Measurements from ENCODE around the gene CCDC85C. TPM values are rescaled to one million over a fixed set of nuclear protein-coding genes. Genes with fewer than 3 reads are reported as not detected.

The CCDC85C gene
- polyA plus RNA-seq, 1 of the 3 experiments (the other 2 are of a cell fraction): 9.6 TPM

DNA sequence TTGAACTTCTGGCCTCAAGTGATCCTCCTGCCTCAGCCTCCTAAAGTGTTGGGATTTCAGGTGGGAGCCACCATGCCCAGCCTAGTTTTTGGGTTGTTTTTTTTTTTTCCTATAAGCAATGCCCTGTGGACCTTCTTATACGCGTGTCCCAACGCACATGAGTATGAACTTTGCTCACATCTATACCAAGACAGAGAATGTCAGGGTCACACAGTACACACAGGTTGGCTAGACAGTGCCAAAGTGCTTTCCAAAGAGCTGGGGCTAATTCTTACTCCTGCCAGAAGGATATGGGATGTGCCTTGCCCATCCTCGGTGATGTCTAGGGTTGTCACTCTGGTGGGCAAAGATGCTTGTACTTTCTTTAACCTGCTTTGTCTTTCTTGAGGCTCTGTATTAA lies 7.6 kb upstream of the CCDC85C start:
- Histone ChIP-seq H3F3A (replicated peaks; ENCODE audit: insufficient read depth) (no peaks in the 10 kb centered on the region), H3K9me2 (no peaks in the 10 kb centered on the region), H3K4me1 (ENCODE audit: control insufficient read depth in 1 of 2, insufficient read depth in 2 of 2, low read depth in 1 of 2, low read length in 1 of 2) (peaks cover 7 to 8% of the 10 kb centered on the region in 2 experiments; a peak in 2 of 4 replicates), H3K9me3 (no peaks in the 10 kb centered on the region), H3K36me3 (replicated peaks in 1 of 2; ENCODE audit: control insufficient read depth in 1 of 2, insufficient read depth in 2 of 2, low read length in 1 of 2) (no peaks in the 10 kb centered on the region), H3K4me3 (ENCODE audit: low read depth in 2 of 2, low read length in 1 of 2) (no peak overlapping the region), H2AFZ (ENCODE audit: low read depth) (no peak overlapping the region), H3K79me2 (ENCODE audit: insufficient read depth) (no peaks in the 10 kb centered on the region), H3K27me3 (ENCODE audit: insufficient read depth) (no peaks in the 10 kb centered on the region), H3K4me2 (no peak overlapping the region), H3K27ac (ENCODE audit: low read depth in 2 of 2, low read length in 1 of 2) (no peak overlapping the region), H4K20me1 (ENCODE audit: insufficient read depth) (no peaks in the 10 kb centered on the region), H3K9ac (no peak overlapping the region)
- POLR2A ChIA-PET: no interaction called here
- DNase-seq: no peak
- WGBS (ENCODE audit: low lambda C conversion rate): 93% methylated on average over 4 of the region's 4 CpGs
- TF ChIP-seq, protein P1, sequence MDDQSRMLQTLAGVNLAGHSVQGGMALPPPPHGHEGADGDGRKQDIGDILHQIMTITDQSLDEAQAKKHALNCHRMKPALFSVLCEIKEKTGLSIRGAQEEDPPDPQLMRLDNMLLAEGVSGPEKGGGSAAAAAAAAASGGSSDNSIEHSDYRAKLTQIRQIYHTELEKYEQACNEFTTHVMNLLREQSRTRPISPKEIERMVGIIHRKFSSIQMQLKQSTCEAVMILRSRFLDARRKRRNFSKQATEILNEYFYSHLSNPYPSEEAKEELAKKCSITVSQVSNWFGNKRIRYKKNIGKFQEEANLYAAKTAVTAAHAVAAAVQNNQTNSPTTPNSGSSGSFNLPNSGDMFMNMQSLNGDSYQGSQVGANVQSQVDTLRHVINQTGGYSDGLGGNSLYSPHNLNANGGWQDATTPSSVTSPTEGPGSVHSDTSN (IDR thresholded peaks at IDR 0.05): no peak
- TF ChIP-seq EZH2phosphoT487 (IDR thresholded peaks at IDR 0.05; ENCODE audit: borderline replicate concordance, low read depth) (no peak), GABPA (IDR thresholded peaks at IDR 0.05; ENCODE audit: low read depth) (no peak), MXI1 (IDR thresholded peaks at IDR 0.05; ENCODE audit: low read depth, low read length) (no peak), SMC3 (IDR thresholded peaks at IDR 0.05; ENCODE audit: low read depth, low read length) (no peak), FOSL2 (IDR thresholded peaks at IDR 0.05; ENCODE audit: borderline replicate concordance, low read depth) (no peak), ELF1 (IDR thresholded peaks at IDR 0.05) (no peak), TAF1 (IDR thresholded peaks at IDR 0.05; ENCODE audit: borderline replicate concordance, low read depth, low read length) (no peak), CHD2 (IDR thresholded peaks at IDR 0.05; ENCODE audit: low read length, partially characterized antibody) (no peak), NRF1 (IDR thresholded peaks at IDR 0.05; ENCODE audit: low read depth, low read length) (no peak), TCF12 (IDR thresholded peaks at IDR 0.05) (no peak), EP300 (IDR thresholded peaks at IDR 0.05; ENCODE audit: borderline replicate concordance in 1 of 2, low read depth in 1 of 2, low read length in 1 of 2) (no peak), YY1 (IDR thresholded peaks at IDR 0.05; ENCODE audit: low read depth) (no peak)
- TF ChIP-seq, protein P2, sequence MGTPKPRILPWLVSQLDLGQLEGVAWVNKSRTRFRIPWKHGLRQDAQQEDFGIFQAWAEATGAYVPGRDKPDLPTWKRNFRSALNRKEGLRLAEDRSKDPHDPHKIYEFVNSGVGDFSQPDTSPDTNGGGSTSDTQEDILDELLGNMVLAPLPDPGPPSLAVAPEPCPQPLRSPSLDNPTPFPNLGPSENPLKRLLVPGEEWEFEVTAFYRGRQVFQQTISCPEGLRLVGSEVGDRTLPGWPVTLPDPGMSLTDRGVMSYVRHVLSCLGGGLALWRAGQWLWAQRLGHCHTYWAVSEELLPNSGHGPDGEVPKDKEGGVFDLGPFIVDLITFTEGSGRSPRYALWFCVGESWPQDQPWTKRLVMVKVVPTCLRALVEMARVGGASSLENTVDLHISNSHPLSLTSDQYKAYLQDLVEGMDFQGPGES (IDR thresholded peaks at IDR 0.05; ENCODE audit: low read depth, low read length): no peak
- TF ChIP-seq, protein P3, sequence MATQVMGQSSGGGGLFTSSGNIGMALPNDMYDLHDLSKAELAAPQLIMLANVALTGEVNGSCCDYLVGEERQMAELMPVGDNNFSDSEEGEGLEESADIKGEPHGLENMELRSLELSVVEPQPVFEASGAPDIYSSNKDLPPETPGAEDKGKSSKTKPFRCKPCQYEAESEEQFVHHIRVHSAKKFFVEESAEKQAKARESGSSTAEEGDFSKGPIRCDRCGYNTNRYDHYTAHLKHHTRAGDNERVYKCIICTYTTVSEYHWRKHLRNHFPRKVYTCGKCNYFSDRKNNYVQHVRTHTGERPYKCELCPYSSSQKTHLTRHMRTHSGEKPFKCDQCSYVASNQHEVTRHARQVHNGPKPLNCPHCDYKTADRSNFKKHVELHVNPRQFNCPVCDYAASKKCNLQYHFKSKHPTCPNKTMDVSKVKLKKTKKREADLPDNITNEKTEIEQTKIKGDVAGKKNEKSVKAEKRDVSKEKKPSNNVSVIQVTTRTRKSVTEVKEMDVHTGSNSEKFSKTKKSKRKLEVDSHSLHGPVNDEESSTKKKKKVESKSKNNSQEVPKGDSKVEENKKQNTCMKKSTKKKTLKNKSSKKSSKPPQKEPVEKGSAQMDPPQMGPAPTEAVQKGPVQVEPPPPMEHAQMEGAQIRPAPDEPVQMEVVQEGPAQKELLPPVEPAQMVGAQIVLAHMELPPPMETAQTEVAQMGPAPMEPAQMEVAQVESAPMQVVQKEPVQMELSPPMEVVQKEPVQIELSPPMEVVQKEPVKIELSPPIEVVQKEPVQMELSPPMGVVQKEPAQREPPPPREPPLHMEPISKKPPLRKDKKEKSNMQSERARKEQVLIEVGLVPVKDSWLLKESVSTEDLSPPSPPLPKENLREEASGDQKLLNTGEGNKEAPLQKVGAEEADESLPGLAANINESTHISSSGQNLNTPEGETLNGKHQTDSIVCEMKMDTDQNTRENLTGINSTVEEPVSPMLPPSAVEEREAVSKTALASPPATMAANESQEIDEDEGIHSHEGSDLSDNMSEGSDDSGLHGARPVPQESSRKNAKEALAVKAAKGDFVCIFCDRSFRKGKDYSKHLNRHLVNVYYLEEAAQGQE (IDR thresholded peaks at IDR 0.05; ENCODE audit: low read depth, low read length): no peak
- TF ChIP-seq, protein P4, sequence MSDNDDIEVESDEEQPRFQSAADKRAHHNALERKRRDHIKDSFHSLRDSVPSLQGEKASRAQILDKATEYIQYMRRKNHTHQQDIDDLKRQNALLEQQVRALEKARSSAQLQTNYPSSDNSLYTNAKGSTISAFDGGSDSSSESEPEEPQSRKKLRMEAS (IDR thresholded peaks at IDR 0.05; ENCODE audit: low read depth): no peak
- TF ChIP-seq, protein P5, sequence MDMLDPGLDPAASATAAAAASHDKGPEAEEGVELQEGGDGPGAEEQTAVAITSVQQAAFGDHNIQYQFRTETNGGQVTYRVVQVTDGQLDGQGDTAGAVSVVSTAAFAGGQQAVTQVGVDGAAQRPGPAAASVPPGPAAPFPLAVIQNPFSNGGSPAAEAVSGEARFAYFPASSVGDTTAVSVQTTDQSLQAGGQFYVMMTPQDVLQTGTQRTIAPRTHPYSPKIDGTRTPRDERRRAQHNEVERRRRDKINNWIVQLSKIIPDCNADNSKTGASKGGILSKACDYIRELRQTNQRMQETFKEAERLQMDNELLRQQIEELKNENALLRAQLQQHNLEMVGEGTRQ (IDR thresholded peaks at IDR 0.05; ENCODE audit: borderline replicate concordance, low read depth, low read length): no peak
- TF ChIP-seq, protein P6, sequence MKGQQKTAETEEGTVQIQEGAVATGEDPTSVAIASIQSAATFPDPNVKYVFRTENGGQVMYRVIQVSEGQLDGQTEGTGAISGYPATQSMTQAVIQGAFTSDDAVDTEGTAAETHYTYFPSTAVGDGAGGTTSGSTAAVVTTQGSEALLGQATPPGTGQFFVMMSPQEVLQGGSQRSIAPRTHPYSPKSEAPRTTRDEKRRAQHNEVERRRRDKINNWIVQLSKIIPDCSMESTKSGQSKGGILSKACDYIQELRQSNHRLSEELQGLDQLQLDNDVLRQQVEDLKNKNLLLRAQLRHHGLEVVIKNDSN (IDR thresholded peaks at IDR 0.05; ENCODE audit: borderline replicate concordance, low read depth): no peak
- CTCF ChIA-PET: interaction anchor here (0.6 kb wide), 1 partner anchor 93 kb away, joined by 3 read pairs; no protein-coding TSS in a partner anchor
